ENCODE data around the gene FAF1.
"Not testable (repeated sequence)": the region's sequence is repeated elsewhere in the genome, so short reads cannot be mapped to it uniquely, and the experiment has no call there.

DNA sequence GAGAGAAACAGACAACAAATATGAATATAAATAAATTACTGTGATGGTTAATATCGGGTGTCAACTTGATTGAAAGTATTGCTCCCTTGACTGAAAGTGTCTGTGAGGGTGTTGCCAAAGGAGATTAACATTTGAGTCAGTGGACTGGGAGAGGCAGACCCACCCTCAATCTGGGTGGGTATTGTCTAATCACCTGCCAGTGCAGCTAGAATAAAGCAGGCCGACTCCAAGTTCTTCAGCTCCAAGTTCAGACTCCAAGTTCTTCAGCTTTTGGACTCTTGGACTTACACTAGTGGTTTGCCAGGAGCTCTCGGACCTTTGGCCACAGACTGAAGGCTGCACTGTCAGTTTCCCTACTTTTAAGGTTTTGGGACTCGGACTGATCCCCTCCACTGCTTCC, 232.5 kb downstream of the FAF1 start:
- TF ChIP-seq, protein P1, sequence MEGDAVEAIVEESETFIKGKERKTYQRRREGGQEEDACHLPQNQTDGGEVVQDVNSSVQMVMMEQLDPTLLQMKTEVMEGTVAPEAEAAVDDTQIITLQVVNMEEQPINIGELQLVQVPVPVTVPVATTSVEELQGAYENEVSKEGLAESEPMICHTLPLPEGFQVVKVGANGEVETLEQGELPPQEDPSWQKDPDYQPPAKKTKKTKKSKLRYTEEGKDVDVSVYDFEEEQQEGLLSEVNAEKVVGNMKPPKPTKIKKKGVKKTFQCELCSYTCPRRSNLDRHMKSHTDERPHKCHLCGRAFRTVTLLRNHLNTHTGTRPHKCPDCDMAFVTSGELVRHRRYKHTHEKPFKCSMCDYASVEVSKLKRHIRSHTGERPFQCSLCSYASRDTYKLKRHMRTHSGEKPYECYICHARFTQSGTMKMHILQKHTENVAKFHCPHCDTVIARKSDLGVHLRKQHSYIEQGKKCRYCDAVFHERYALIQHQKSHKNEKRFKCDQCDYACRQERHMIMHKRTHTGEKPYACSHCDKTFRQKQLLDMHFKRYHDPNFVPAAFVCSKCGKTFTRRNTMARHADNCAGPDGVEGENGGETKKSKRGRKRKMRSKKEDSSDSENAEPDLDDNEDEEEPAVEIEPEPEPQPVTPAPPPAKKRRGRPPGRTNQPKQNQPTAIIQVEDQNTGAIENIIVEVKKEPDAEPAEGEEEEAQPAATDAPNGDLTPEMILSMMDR (IDR thresholded peaks at IDR 0.05): not testable (repeated sequence)
- TF ChIP-seq POLR2A (IDR thresholded peaks at IDR 0.05): not testable (repeated sequence)

Measured in esophagus squamous epithelium (tissue), 4 donors.